GM19372 (cell line): ENCODE results near the gene TFAP2A.

ENCODE experiments used
- ATAC-seq: cut with Tn5 transposase; IDR thresholded peaks from one replicate; pipeline ENCODE4 v1.9.1; 2021; ENCODE audit warnings: mild to moderate bottlenecking, low read depth, moderate library complexity; ENCODE audit not compliant: unreplicated experiment

TFAP2A gene

GRCh38 chr6:10414756-10415616 lies at the start of gene TFAP2A:
TFAP2A (minus strand) TSS chr6:10415074; CDS start chr6:10414991, 83 bp downstream.
- no peak for ATAC-seq

DNA sequence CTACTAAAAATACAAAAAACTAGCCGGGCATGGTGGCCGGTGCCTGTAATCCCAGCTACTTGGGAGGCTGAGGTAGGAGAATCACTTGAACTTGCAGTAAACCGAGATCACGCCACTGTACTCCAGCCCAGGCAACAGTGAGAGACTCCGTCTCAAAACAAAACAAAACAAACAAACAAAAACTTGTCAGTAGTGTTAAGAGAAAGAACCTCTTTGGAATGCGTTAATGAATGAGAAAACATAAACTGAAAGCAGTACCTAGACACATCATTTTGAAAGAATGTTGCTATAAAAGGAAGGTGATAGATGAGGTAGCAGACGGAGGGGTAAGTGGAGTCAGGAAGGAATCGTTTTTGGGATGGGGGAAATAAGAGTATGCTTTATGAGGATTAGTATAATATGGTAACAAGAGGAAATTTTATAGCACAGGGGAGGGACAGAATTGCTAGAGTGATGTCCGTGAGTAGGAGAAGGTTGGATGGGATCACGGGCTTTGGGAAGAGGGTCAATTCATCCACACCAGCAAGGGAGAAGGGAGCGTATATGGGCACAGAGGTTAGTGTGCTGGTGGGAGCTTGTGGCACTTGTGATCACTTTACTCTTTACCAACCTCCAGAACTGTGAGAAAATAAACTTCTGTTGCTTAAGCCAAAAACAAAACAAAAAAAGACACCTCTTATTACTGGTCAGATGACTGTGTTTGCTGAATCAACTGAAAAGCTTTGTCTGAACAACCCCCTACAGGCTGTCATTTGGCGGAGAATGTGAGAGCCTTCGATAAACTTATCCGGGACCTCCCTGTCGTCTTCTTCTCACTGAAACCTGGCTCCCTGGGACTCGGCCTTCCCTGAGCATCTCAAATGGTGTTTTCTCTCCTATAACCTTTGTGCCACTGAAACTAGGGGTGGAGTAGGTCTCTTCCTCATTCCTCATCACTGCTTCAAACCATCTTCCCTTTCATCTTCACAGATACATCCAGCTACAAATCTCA lies 48.9 kb upstream of the TFAP2A start:
- no peak for ATAC-seq

DNA sequence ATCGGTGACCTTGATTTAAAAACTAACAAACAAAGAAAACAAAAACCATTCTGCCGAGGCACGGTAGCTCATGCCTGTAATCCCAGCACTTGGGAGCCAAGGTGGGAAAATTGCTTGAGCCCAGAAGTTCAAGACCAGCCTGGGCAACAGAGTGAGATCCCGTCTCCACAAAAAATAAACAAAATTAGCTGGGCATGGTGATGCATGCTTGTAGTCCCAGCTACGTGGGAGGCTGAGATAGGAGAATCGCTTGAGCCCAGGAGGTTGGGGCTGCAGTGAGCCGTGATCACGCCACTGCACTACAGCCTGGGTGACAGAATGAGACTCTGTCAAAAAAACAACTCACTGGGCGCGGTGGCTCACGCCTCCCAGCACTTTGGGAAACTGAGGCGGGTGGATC lies 48.2 kb upstream of the TFAP2A start:
- ATAC-seq, result no peak

DNA sequence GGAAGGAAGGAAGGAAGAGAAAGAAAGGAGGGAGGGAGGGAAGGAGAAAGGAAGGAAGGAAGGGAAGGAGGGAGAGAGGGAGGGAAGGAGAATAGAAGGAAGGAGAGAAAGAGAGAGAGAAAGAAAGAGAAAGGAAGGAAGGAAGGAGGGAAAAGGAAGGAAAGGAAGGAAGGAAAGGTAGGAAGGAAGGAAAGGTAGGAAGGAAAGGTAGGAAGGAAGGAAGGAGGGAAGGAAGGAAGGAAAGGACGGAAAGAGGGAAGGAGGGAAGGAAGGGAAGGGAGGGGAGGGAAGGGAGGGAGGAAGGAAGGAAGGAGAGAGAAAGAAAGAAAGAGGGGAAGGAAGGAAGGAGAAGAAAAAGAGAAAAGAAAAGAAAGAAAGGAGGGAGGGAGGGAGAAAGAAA lies 47.0 kb upstream of the TFAP2A start:
- no peak for ATAC-seq

DNA sequence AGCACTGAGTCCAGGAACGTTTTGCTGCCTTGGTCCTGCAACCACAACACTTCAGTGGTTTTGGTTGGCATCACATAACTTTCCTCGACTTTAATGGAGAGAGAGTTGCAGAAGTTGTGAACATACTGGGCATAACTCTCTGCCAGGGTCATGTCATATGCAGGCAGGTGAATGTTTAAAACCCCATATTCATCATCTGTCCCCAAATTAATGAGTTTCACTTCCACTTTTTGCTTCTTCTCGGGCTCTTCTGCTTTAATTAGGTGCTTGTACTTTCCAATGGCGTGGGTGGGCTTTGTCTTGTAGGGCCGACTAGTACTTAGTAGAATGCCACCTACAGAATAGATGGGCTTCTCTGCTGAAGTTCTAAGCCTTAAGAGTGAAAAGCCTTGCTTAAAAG lies 45.2 kb upstream of the TFAP2A start:
- peak; percentile 98 for ATAC-seq

- no peak for ATAC-seq
Measured at GRCh38 chr6:10458287-10458686, 43.4 kb upstream of the TFAP2A start.

GRCh38 chr6:10453596-10453995 lies 38.7 kb upstream of the TFAP2A start:
- ATAC-seq, result no peak

DNA sequence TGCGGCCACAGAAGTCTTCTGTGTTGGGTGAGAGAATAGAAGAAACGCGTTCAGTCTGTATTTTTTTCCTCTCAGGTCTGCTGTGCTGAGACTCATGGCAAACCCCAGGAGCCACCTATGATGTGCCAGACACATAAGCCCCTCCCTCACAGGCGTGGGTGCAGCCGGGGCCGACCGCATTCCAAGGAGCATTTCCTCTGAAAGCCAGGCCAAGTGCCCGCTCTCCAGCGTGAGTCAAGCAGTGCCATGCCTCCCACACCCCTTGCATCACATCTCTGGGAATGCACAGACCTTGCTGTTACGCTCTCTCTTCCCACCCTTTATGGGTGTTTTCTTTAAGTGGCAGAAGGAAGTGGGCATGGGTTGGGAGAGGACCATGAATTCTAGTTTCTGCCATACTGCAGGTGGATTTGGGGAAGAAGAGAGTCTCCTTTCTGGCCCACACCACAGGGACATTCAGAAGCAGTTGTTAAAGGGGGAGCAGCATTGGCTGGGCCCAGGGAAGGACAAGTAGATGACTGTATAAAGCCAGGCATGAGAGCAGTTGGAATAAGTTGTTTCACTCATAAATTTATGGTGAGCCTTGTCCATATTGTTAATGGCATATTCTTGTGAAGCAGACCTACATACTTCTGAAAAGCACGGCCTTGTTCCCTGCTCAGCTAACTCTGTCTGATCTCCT lies 37.1 kb upstream of the TFAP2A start:
- no peak for ATAC-seq

DNA sequence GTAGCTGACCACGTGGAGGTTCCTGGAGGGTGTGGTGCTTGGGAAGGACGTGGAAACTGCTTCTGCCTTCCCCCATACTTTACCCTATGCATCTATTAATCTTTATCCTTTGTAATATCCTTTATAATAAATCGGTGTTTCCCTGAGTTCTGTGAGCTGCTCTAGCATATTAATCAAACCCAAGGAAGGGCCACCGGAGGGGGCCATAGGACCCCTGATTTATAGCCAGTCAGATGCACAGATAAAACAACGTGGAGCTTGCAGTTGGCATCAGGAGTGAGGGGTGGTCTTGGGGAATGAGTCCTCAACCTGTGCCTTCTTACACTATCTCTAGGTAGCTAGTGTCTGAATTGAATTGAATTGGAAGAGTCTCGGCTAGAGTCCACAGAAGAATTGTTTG lies 36.5 kb upstream of the TFAP2A start:
- no peak for ATAC-seq

DNA sequence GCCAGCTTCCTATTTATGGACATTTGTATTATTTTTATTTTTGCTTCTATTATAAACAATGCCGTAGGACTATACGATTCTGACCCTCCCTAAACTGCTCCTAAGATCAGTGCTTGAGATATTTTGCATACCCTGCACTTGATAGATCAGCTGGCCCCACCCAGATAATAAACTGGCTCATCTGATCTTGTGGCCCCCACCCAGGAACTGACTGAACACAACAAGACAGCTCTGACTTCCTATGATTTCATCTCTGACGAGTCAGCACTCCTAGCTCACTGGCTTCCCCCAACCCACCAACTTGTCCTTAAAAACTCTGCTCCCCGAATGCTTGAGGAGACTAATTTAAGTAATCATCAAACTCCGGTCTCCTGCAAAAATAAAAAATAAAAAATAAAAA lies 34.9 kb upstream of the TFAP2A start:
- no peak for ATAC-seq

DNA sequence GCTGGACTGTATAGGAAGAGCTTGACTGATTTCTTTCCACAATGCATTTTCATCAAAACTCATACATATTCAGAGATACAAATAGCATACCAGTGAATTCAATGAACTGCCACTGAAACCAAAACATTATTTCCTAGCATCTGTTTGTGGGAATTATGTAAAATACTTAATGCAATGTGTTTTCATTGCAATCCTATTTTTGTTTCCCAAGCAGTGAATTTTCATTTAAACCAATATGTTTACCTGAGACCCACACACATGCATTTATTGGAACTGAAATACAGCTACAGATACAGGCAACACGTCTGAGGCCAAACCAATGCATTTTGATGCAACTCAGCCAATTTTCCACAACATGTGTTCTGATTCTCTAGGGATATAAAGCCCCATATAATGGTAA lies 33.2 kb upstream of the TFAP2A start:
- no peak for ATAC-seq

DNA sequence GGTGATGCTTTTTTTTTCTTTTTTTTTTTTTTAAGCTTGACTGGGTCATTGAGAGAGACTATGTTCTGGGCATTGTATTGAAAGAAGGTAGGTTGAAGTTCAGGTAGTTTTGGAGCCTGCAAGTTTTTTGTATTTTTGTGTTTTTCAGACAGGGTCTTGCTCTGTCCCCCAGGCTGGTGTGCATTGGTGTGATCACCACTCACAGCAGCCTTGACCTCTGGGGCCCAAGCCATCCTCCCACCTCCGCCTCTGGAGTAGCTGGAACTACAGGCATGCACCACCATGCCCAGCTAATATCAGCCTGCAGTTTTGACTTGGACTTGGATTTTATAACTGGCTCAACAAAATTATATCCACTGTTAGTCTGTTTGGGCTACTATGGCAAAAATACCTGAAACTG lies 31.7 kb upstream of the TFAP2A start:
- ATAC-seq, result no peak

DNA sequence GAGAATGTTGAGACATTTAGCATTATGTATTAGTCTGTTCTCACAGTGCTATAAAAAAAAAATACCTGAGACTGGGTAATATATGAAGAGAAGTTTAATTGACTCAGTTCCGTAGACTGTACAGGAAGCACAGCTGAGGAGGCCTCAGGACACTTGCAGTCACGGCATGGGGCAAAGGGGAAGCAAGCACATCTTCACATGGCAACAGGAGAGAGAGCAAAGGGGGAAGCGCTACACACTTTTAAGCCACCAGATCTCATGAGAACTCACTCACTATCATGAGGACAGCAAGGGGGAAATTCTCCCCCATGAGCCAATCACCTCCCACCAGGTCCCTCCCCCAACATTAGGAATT lies 26.8 kb upstream of the TFAP2A start:
- no peak for ATAC-seq

DNA sequence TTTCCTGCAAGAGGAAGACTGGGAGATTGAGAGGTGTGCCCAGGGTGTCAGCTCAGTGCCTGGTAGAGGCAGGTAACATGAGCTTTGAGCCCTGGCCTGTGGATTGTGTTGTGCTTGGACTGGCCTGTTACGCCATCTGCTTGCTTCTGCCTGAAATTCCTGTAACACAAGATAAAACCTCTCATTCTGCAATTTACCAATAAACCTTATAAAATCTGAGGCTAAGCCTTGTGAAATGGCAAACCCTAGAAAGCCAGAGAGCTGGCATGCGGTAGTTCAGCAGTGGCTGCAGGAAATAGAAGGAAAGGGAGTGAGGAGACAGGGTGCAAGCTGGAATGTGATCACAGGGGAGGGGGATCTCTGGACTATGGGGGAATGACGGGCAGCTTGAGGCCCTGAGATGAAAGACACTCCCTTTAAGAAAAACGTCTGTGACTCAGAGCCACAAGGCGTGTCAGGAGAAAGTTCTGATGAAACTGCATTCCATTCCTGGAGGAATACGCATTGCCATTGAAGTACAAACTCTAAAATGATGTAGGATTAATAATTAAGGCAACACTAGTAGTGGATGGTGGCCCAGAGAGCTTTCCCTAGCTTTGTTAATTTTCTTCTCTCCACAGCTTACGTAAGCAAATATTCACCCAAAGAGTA lies 26.3 kb upstream of the TFAP2A start:
- ATAC-seq, result no peak

- ATAC-seq, result no peak
Measured at GRCh38 chr6:10437891-10438290, 23.0 kb upstream of the TFAP2A start.

DNA sequence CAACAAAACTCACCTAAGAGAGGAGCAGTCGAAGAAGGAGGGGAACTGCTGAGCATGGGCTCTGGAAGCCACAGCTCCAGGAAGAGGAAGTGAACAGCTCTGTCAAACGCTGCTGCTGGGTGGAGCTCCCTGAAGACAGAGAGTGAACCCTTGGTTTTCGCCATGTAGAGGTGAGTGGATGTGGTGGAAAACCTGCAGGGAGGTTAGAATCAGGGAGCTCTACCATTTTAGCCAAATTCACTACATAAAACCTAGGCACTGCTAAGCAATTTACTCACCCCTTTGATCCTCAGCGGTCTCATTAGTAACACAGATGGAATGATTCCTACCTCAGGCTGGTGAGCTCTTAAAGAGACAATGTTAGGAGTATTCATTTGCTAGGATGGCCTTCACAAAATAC lies 19.4 kb upstream of the TFAP2A start:
- no peak for ATAC-seq

DNA sequence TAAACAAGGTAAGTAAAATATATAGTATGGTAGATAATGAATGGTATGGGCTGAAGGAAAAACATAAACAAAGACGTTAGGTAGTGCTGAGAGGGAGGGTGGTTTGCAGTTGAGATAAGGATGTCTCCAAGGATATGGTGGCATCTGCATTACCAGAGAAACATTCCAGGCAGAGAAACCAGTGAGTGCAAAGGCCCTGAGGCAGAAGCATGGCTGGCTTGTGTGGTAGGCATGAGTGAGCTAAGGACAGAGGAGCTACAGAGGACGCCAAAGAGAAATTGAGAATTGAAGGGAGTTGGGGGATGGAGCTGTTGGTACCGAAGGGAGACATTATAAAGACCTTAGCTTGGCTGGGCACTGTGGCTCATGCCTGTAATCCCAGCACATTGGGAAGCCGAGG lies 18.4 kb upstream of the TFAP2A start:
- ATAC-seq, result no peak

DNA sequence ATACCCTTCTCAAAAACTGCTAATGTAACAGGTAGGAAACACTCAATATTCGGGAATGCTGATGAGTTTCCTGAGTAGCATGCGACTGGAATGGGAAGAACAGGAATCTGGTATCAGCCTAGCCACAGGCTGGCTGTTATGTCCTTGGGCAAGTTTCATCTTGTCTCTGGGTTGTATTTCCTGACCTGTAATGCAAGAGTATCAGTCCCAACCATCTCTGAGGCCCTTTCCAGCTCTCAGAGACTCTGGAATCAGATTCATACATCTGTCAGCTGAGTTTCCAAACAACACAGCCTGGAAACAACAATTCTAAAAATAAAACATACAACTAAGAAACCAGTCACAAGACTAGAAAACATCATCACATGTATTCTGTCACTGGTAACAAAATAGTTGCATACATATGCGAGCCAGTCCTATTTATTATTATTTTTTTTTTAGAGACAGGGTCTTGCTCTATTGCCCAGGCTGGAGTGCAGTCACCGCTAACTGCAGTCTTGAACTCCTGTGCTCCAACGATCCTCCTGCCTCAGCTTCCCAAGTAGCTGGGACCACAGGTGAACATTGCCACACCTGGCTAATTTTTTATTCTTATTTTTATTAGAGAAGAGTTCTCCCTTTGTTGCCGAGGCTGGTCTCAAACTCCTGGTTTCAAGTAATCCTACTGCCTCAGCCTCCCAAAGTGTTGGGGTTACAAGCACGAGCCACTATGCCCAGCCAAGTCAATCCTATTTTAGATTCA lies 16.7 kb upstream of the TFAP2A start:
- ATAC-seq, result no peak

DNA sequence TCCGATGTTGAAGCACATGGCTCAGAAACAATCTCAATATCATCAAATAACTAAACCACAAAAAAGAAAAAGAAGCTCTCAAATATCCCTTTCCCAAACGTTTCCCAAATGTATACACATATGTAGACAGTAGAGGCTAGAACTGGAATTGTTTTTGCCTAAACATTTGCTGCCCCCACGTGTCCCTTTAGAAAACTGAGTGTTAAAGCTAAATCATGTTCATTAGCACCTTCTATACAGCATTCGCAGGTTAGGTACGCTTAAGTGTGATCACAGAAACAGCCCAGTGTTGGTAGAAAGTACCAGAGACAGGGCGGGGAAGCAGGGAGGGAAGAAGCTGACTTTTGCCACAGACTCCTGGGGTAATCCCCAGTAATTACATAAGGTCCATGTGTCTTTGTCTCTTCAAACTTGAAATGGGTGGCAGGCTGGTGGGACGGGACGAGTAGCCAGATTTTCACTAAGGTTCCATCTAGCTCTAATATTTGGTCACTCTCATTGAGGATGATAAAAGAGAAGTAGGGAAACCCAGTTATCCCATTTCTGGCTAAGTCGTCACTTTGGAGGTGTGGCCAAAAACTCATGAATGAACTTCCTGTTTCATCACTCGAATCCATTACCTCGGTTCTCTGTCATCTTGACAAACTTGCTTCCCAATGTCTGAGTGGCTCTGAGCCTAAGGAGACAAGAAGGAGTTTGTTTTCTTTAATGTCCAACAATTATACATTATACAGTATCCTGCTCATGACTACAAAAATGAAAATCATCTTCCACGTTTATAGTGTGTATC lies 15.0 kb upstream of the TFAP2A start:
- ATAC-seq, result no peak
